Progenitor cell of endocrine pancreas (in vitro differentiated cells): ENCODE results near the gene CAMK2D. TPM values are rescaled to one million over a fixed set of nuclear protein-coding genes. Genes with fewer than 3 reads are reported as not detected.

Experiments
- DNase-seq: peaks from one replicate; pipeline ENCODE4 v3.0.0; 2021; ENCODE audit warnings: low spot score; ENCODE audit not compliant: unreplicated experiment
- H3K27ac Mint-ChIP-seq: 2 replicates; pipeline ENCODE4 v1.8.0; 2021; ENCODE audit warnings: mild to moderate bottlenecking, moderate library complexity, mixed read lengths
- H3K27me3 Mint-ChIP-seq: 2 replicates; pipeline ENCODE4 v1.8.0; 2021; ENCODE audit warnings: mixed read lengths
- H3K36me3 Mint-ChIP-seq: 2 replicates; pipeline ENCODE4 v1.8.0; 2022; ENCODE audit warnings: mixed read lengths; ENCODE audit not compliant: insufficient read depth
- H3K4me1 Mint-ChIP-seq: 2 replicates; pipeline ENCODE4 v1.8.0; 2021; ENCODE audit warnings: low read depth, mixed read lengths
- H3K4me3 Mint-ChIP-seq: 2 replicates; pipeline ENCODE4 v1.8.0; 2021; ENCODE audit warnings: low read depth, mild to moderate bottlenecking, moderate library complexity, mixed read lengths
- H3K9me3 Mint-ChIP-seq: 2 replicates; pipeline ENCODE4 v1.8.0; 2021; ENCODE audit warnings: low read depth, mixed read lengths
- CTCF ChIP-seq: fragments of 200-600 bp; sonication (generic); IDR thresholded peaks from one replicate; pipeline ENCODE4 v1.5.0; 2021; ENCODE audit warnings: antibody characterized with exemption, mild to moderate bottlenecking; ENCODE audit not compliant: unreplicated experiment
- total RNA-seq: library from RNA; stranded (reverse); gene quantifications from 2 replicates; pipeline ENCODE4 v1.2.1, GENCODE V29; 2021

Gene CAMK2D
- total RNA-seq, 1 donor from 2014 or later = 74.4 TPM

- Mint-ChIP-seq H3K9me3 (no peaks in the 10 kb centered on the region), H3K4me3 (no peak overlapping the region), H3K27me3 (no peaks in the 10 kb centered on the region), H3K36me3 (peaks cover 14% of the 10 kb centered on the region), H3K4me1 (peaks cover 17% of the 10 kb centered on the region), H3K27ac (no peak overlapping the region)
- TF ChIP-seq CTCF = no peak
- DNase-seq = no peak
These were observed 172.5 kb downstream of the CAMK2D start for GRCh38 chr4:113588895-113589668.

- no peak overlapping the region for H3K4me3 Mint-ChIP-seq
- H3K4me1 Mint-ChIP-seq = peaks cover 22% of the 10 kb centered on the region
- H3K9me3 Mint-ChIP-seq = no peaks in the 10 kb centered on the region
- no peak for DNase-seq
- peaks cover 16% of the 10 kb centered on the region for H3K36me3 Mint-ChIP-seq
- H3K27ac Mint-ChIP-seq = no peak overlapping the region
- TF ChIP-seq CTCF = no peak
- H3K27me3 Mint-ChIP-seq = no peaks in the 10 kb centered on the region
These were observed 173.8 kb downstream of the CAMK2D start for GRCh38 chr4:113587640-113588275.

- peaks cover 16% of the 10 kb centered on the region for H3K36me3 Mint-ChIP-seq
- peaks cover 22% of the 10 kb centered on the region for H3K4me1 Mint-ChIP-seq
- H3K4me3 Mint-ChIP-seq = no peak overlapping the region
- TF ChIP-seq CTCF = no peak
- DNase-seq = no peak
- no peaks in the 10 kb centered on the region for H3K9me3 Mint-ChIP-seq
- peak overlapping the region; percentile 12 for H3K27ac Mint-ChIP-seq
- no peaks in the 10 kb centered on the region for H3K27me3 Mint-ChIP-seq
These were observed 174.4 kb downstream of the CAMK2D start for GRCh38 chr4:113587156-113587555.

- no peak overlapping the region for H3K4me3 Mint-ChIP-seq
- no peak overlapping the region for H3K27ac Mint-ChIP-seq
These were observed 175.5 kb downstream of the CAMK2D start for GRCh38 chr4:113586072-113586471.

More at GRCh38 chr4:113586072-113586471, 175.5 kb downstream of the CAMK2D start:
- no peak for DNase-seq
- peaks cover 22% of the 10 kb centered on the region for H3K4me1 Mint-ChIP-seq
- no peaks in the 10 kb centered on the region for H3K9me3 Mint-ChIP-seq
- peaks cover 12% of the 10 kb centered on the region for H3K36me3 Mint-ChIP-seq
- no peak for TF ChIP-seq CTCF
- no peaks in the 10 kb centered on the region for H3K27me3 Mint-ChIP-seq
